ENCODE measurements around the gene FAM83E.

- TF ChIP-seq, protein P1, sequence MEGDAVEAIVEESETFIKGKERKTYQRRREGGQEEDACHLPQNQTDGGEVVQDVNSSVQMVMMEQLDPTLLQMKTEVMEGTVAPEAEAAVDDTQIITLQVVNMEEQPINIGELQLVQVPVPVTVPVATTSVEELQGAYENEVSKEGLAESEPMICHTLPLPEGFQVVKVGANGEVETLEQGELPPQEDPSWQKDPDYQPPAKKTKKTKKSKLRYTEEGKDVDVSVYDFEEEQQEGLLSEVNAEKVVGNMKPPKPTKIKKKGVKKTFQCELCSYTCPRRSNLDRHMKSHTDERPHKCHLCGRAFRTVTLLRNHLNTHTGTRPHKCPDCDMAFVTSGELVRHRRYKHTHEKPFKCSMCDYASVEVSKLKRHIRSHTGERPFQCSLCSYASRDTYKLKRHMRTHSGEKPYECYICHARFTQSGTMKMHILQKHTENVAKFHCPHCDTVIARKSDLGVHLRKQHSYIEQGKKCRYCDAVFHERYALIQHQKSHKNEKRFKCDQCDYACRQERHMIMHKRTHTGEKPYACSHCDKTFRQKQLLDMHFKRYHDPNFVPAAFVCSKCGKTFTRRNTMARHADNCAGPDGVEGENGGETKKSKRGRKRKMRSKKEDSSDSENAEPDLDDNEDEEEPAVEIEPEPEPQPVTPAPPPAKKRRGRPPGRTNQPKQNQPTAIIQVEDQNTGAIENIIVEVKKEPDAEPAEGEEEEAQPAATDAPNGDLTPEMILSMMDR (IDR thresholded peaks at IDR 0.05), result no peak
- TF ChIP-seq POLR2A (IDR thresholded peaks at IDR 0.05), result no peak
These were observed 18.6 kb downstream of the FAM83E start for GRCh38 chr19:48596237-48596636.

Measured in testis (tissue), 2 donors.